ENCODE data around the gene IRAK4. TPM values are rescaled to one million over a fixed set of nuclear protein-coding genes. Genes with fewer than 3 reads are reported as not detected.

Gene IRAK4
- total and polyA plus RNA-seq, 2 donors (not counting 1 experiment from before 2014, with no cell fraction given), result 19.7 to 27.6 TPM

- Histone ChIP-seq H2AFZ (ENCODE audit: low read length) (no peak overlapping the region), H3K36me3 (ENCODE audit: control insufficient read depth, insufficient read depth, low read length) (no peaks in the 10 kb centered on the region), H3K27ac (ENCODE audit: insufficient read depth, low read length) (no peak overlapping the region), H3K79me2 (ENCODE audit: control insufficient read depth, insufficient read depth, low read length) (no peaks in the 10 kb centered on the region), H3K4me2 (ENCODE audit: extremely low read depth, insufficient read depth, low read length) (no peak overlapping the region), H3K9me3 (ENCODE audit: control insufficient read depth, insufficient read depth, low read depth, low read length) (no peaks in the 10 kb centered on the region), H3K4me3 (replicated peaks in 1 of 4; ENCODE audit: control extremely low read depth in 1 of 4, insufficient read depth in 1 of 4, low read depth in 3 of 4, low read length in 4 of 4) (no peak overlapping the region), H3K4me1 (ENCODE audit: control insufficient read depth, extremely low read depth, insufficient read depth, low read length) (no peaks in the 10 kb centered on the region), H4K20me1 (ENCODE audit: control insufficient read depth, extremely low read depth, insufficient read depth, low read length) (no peaks in the 10 kb centered on the region), H3K9ac (ENCODE audit: insufficient read depth, low read length) (no peak overlapping the region), H3K27me3 (ENCODE audit: control insufficient read depth, insufficient read depth, low read length) (no peaks in the 10 kb centered on the region)
- TF ChIP-seq EZH2 (IDR thresholded peaks at IDR 0.05; ENCODE audit: low read length, missing control alignments) (no peak), CTCF (conservative IDR thresholded peaks at IDR 0.05 in 1 of 2, IDR thresholded peaks at IDR 0.05 in 1 of 2; ENCODE audit: low read depth in 1 of 2, low read length in 2 of 2) (no peak)
- DNase-seq (ENCODE audit: low read depth in 2 of 2), result no peak
Measured at GRCh38 chr12:43832463-43833168, 73.9 kb downstream of the IRAK4 start.

- H3K4me1 ChIP-seq (ENCODE audit: control insufficient read depth, extremely low read depth, insufficient read depth, low read length), result no peaks in the 10 kb centered on the region
- no peaks in the 10 kb centered on the region for H3K79me2 ChIP-seq (ENCODE audit: control insufficient read depth, insufficient read depth, low read length)
- peak overlapping the region; percentile 73 for H3K4me2 ChIP-seq (ENCODE audit: extremely low read depth, insufficient read depth, low read length)
- no peaks in the 10 kb centered on the region for H3K9me3 ChIP-seq (ENCODE audit: control insufficient read depth, insufficient read depth, low read depth, low read length)
- no peaks in the 10 kb centered on the region for H3K27me3 ChIP-seq (ENCODE audit: control insufficient read depth, insufficient read depth, low read length)
- peak overlapping the region; percentile 63 to 76 (median 71) for H3K4me3 ChIP-seq (replicated peaks in 1 of 4; ENCODE audit: control extremely low read depth in 1 of 4, insufficient read depth in 1 of 4, low read depth in 3 of 4, low read length in 4 of 4)
- peak overlapping the region; percentile 92 for H2AFZ ChIP-seq (ENCODE audit: low read length)
- no peaks in the 10 kb centered on the region for H3K36me3 ChIP-seq (ENCODE audit: control insufficient read depth, insufficient read depth, low read length)
- H3K9ac ChIP-seq (ENCODE audit: insufficient read depth, low read length), result peak overlapping the region; percentile 80
- H4K20me1 ChIP-seq (ENCODE audit: control insufficient read depth, extremely low read depth, insufficient read depth, low read length), result no peaks in the 10 kb centered on the region
- TF ChIP-seq CTCF (conservative IDR thresholded peaks at IDR 0.05 in 1 of 2, IDR thresholded peaks at IDR 0.05 in 1 of 2; ENCODE audit: low read depth in 1 of 2, low read length in 2 of 2), result no peak
- TF ChIP-seq EZH2 (IDR thresholded peaks at IDR 0.05; ENCODE audit: low read length, missing control alignments), result no peak
- H3K27ac ChIP-seq (ENCODE audit: insufficient read depth, low read length), result no peak overlapping the region
- DNase-seq (ENCODE audit: low read depth in 2 of 2), result peak; percentile 19 to 22
Measured at GRCh38 chr12:43835264-43835655, 76.5 kb downstream of the IRAK4 start.

GRCh38 chr12:43835656-43836474, 77.1 kb downstream of the IRAK4 start, which contains the start of gene TMEM117:
Gene TMEM117, plus strand, starts transcription at chr12:43836081.
- Histone ChIP-seq H3K4me2 (ENCODE audit: extremely low read depth, insufficient read depth, low read length) (peak within 1 kb of the TSS; percentile 73), H3K27ac (ENCODE audit: insufficient read depth, low read length) (peak within 1 kb of the TSS; percentile 81), H3K27me3 (ENCODE audit: control insufficient read depth, insufficient read depth, low read length) (no peaks in the 10 kb centered on the region), H2AFZ (ENCODE audit: low read length) (peak within 1 kb of the TSS; percentile 92), H3K4me3 (replicated peaks in 1 of 4; ENCODE audit: control extremely low read depth in 1 of 4, insufficient read depth in 1 of 4, low read depth in 3 of 4, low read length in 4 of 4) (peak within 1 kb of the TSS; percentile 69 to 81 (median 74)), H3K9me3 (ENCODE audit: control insufficient read depth, insufficient read depth, low read depth, low read length) (no peaks in the 10 kb centered on the region), H3K79me2 (ENCODE audit: control insufficient read depth, insufficient read depth, low read length) (no peaks in the 10 kb centered on the region), H3K4me1 (ENCODE audit: control insufficient read depth, extremely low read depth, insufficient read depth, low read length) (no peaks in the 10 kb centered on the region), H3K36me3 (ENCODE audit: control insufficient read depth, insufficient read depth, low read length) (no peaks in the 10 kb centered on the region), H4K20me1 (ENCODE audit: control insufficient read depth, extremely low read depth, insufficient read depth, low read length) (no peaks in the 10 kb centered on the region), H3K9ac (ENCODE audit: insufficient read depth, low read length) (peak within 1 kb of the TSS; percentile 80)
- DNase-seq (ENCODE audit: low read depth in 2 of 2), result peak; percentile 52 to 56
- TF ChIP-seq EZH2 (IDR thresholded peaks at IDR 0.05; ENCODE audit: low read length, missing control alignments) (no peak), CTCF (conservative IDR thresholded peaks at IDR 0.05 in 1 of 2, IDR thresholded peaks at IDR 0.05 in 1 of 2; ENCODE audit: low read depth in 1 of 2, low read length in 2 of 2) (no peak)

All from fibroblast of lung (primary cell).